22Rv1 (cell line): ENCODE data around the gene OR10A5.

Source experiments
- ZFX ChIP-seq: fragments of 450-650 bp; IDR thresholded peaks from 2 replicates; pipeline ENCODE4 v1.6.1; 2017; ENCODE audit warnings: antibody characterized with exemption, borderline replicate concordance
- TF ChIP-seq, protein P1 (sequence below): fragments of 450-650 bp; IDR thresholded peaks from 2 replicates; pipeline ENCODE4 v1.5.1; 2017; ENCODE audit warnings: mild to moderate bottlenecking

DNA sequence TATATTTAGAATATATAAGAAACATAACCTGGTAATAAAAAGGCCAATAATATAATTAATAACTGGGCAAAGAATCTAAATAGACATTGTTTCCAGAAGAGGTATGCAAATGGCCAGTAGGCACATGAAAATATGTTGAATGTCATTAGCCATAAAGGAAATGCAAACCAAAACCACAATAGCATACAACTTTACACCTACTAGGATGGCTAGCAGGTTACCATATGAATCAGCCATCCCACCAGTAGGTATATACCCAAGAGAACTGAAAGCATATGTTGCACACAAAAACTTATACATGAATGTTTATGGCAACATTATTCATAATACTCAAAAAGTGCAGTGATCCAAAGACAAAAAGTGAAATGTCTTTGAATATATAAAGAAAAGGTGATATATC, 49.5 kb downstream of the OR10A5 start:
- TF ChIP-seq, protein P1, sequence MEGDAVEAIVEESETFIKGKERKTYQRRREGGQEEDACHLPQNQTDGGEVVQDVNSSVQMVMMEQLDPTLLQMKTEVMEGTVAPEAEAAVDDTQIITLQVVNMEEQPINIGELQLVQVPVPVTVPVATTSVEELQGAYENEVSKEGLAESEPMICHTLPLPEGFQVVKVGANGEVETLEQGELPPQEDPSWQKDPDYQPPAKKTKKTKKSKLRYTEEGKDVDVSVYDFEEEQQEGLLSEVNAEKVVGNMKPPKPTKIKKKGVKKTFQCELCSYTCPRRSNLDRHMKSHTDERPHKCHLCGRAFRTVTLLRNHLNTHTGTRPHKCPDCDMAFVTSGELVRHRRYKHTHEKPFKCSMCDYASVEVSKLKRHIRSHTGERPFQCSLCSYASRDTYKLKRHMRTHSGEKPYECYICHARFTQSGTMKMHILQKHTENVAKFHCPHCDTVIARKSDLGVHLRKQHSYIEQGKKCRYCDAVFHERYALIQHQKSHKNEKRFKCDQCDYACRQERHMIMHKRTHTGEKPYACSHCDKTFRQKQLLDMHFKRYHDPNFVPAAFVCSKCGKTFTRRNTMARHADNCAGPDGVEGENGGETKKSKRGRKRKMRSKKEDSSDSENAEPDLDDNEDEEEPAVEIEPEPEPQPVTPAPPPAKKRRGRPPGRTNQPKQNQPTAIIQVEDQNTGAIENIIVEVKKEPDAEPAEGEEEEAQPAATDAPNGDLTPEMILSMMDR, result no peak
- TF ChIP-seq ZFX, result no peak
